GM12801 (cell line): ENCODE results near the gene NELFB.

Source experiments
- TF ChIP-seq, protein P1 (sequence below): IDR thresholded peaks from one replicate; pipeline ENCODE4 v1.5.1; 2011; ENCODE audit warnings: control low read depth; ENCODE audit not compliant: insufficient read length; ENCODE audit errors: extremely low read depth

Gene NELFB

GRCh38 chr9:137240318-137240840, 14.7 kb upstream of the NELFB start:
- TF ChIP-seq, protein P1, sequence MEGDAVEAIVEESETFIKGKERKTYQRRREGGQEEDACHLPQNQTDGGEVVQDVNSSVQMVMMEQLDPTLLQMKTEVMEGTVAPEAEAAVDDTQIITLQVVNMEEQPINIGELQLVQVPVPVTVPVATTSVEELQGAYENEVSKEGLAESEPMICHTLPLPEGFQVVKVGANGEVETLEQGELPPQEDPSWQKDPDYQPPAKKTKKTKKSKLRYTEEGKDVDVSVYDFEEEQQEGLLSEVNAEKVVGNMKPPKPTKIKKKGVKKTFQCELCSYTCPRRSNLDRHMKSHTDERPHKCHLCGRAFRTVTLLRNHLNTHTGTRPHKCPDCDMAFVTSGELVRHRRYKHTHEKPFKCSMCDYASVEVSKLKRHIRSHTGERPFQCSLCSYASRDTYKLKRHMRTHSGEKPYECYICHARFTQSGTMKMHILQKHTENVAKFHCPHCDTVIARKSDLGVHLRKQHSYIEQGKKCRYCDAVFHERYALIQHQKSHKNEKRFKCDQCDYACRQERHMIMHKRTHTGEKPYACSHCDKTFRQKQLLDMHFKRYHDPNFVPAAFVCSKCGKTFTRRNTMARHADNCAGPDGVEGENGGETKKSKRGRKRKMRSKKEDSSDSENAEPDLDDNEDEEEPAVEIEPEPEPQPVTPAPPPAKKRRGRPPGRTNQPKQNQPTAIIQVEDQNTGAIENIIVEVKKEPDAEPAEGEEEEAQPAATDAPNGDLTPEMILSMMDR = no peak

- TF ChIP-seq, protein P1 = no peak
Measured at GRCh38 chr9:137240841-137241489, 14.2 kb upstream of the NELFB start, which contains the start of gene TUBB4B. Gene TUBB4B, plus strand, starts transcription at chr9:137241287. Its CDS starts 74 bp downstream, at chr9:137241361.

DNA sequence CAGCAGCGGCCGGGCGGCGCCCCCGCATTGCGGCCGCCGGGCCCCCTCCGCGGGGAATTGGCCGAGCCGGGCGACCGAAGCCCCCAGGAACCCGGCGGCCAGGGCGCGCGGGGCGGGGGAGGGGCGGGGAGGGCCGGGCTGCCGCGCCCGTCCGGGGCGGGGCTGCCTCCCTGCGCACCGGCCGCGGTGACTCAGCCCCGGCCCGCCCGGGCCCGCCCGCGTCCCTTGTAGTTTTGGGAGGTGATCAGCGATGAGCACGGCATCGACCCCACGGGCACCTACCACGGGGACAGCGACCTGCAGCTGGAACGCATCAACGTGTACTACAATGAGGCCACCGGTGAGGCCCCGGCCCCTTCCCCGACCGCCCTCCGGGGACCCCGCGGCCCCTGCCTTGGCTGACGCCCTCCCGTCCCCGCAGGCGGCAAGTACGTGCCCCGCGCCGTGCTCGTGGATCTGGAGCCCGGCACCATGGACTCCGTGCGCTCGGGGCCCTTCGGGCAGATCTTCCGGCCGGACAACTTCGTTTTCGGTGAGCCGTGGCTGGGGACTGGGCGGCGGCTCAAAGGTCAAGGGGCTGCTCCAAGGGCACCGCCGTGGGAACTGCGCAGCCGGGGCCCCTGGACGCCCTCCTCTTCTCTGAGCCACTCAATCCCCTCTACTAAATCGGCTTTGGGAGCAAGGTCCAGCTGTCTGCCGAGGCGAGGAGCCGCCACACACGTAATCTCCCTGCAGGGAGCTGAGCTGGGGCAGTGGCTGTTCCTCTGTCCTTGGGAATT, 13.4 kb upstream of the NELFB start:
- TF ChIP-seq, protein P1 = no peak

- TF ChIP-seq, protein P1 = no peak
Measured at GRCh38 chr9:137242269-137243203, 12.6 kb upstream of the NELFB start.

DNA sequence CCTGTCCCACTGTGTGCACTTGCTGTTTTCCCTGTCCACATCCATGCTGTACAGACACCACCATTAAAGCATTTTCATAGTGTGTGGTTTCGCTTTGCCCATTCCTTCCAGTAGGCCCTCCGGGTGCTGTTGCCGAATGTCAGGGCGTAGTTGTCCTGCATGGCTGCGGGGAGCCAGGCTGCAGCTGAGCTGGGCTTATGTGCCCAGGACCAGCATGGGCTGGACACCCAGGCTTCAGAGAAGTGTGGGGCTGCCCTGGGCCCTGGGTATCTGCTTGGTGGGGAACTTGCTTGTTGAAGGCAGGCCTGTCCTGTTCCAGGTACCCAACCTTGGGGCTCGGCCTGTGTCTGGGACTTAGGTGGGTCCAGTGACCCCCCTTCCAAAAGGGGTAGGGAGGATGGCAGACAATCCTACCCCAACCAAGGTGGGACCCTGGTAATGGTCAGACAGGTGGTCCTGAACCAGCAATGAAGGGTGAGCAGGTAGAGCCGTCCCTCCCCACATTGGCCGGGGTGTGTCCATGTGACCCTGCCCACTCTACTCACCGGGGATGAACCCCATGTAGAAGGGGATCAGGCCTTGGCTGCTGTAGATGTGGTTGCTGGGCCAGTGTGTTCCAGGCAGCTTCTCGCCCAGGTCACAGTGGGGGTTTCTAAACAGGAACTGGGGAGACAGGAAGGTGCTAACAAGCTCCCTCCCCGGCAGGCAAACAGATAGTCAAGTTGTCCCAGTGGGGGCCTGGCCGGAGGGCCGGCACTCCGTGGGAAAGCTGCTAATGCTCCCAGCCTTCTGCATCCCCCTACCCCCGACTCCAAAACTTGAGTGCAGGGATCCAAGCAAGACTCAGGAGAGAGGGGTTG, 11.3 kb upstream of the NELFB start:
- TF ChIP-seq, protein P1 = no peak

- TF ChIP-seq, protein P1 = no peak
Measured at GRCh38 chr9:137244486-137245449, 10.4 kb upstream of the NELFB start.
